Hepatocyte (in vitro differentiated cells): ENCODE results near the gene KCNJ14.

Source experiments
- EZH2 ChIP-seq: fragments of 200-600 bp; sonication (generic); IDR thresholded peaks from 2 replicates; pipeline ENCODE4 v1.6.1; 2016; ENCODE audit warnings: antibody characterized with exemption, mild to moderate bottlenecking, borderline replicate concordance
- TF ChIP-seq, protein P1 (sequence below): fragments of 200-600 bp; sonication (generic); IDR thresholded peaks from 2 replicates; pipeline ENCODE4 v1.5.1; 2016; ENCODE audit warnings: antibody characterized with exemption, mild to moderate bottlenecking; ENCODE audit not compliant: poor library complexity

DNA sequence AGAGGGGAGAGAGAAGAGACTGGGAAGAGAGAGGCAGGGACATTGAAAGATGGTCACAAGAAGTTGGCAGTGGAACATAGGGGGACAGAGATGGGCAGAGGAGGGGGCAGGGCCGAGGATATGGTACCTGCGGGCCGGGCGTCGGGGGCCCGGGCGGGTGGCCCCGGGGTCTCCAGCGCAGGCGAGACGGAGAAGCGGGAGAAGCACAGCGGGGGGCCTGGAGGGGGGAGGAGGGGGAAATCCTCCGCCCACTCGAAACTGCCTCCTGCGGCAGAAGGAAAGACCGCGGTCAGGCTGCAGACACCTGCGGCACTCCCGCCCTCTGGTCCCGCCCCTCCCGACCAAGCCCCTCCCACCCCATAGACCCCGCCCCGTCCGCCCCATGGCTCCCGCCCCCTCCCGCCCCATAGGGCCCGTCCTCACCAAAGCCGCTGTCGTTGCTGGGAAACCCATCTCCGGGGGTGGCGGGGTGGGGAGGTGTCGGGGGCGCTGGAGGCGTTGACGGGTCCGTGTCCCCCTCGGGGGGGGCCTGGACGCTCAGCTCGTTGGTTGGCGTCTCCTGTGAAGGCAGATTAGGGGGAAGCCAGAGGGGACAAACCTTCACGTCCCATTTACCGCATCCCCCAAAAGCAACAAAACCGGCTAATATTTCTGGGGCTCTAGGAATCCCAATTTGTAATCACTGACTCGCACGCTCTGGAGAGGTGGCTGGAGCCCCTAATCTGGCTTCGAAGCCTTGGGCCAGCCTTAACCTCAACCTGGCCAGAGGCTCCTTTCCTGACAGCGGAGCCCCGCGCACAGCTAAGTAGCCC, 35.8 kb downstream of the KCNJ14 start:
- TF ChIP-seq, protein P1, sequence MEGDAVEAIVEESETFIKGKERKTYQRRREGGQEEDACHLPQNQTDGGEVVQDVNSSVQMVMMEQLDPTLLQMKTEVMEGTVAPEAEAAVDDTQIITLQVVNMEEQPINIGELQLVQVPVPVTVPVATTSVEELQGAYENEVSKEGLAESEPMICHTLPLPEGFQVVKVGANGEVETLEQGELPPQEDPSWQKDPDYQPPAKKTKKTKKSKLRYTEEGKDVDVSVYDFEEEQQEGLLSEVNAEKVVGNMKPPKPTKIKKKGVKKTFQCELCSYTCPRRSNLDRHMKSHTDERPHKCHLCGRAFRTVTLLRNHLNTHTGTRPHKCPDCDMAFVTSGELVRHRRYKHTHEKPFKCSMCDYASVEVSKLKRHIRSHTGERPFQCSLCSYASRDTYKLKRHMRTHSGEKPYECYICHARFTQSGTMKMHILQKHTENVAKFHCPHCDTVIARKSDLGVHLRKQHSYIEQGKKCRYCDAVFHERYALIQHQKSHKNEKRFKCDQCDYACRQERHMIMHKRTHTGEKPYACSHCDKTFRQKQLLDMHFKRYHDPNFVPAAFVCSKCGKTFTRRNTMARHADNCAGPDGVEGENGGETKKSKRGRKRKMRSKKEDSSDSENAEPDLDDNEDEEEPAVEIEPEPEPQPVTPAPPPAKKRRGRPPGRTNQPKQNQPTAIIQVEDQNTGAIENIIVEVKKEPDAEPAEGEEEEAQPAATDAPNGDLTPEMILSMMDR = no peak
- no peak for TF ChIP-seq EZH2
